GM18498 (cell line): ENCODE data around the gene CTXND1.

Source experiments
- ATAC-seq: cut with Tn5 transposase; IDR thresholded peaks from one replicate; pipeline ENCODE4 v1.9.1; 2021; ENCODE audit warnings: mild to moderate bottlenecking, moderate library complexity; ENCODE audit not compliant: unreplicated experiment

Gene CTXND1

GRCh38 chr15:80210611-80211573 lies 41.1 kb downstream of the CTXND1 start:
- no peak for ATAC-seq

GRCh38 chr15:80208758-80209734 lies 43.0 kb downstream of the CTXND1 start:
- no peak for ATAC-seq

GRCh38 chr15:80207887-80208286 lies 44.1 kb downstream of the CTXND1 start:
- ATAC-seq: no peak

GRCh38 chr15:80204231-80204630 lies 47.8 kb downstream of the CTXND1 start:
- ATAC-seq: no peak

GRCh38 chr15:80203361-80203885 lies 48.6 kb downstream of the CTXND1 start:
- no peak for ATAC-seq

GRCh38 chr15:80202641-80203360 lies 49.2 kb downstream of the CTXND1 start:
- ATAC-seq: no peak

GRCh38 chr15:80202016-80202315 lies 50.0 kb downstream of the CTXND1 start:
- no peak for ATAC-seq

GRCh38 chr15:80201256-80202015 lies 50.6 kb downstream of the CTXND1 start:
- ATAC-seq: no peak

GRCh38 chr15:80199869-80200268 lies 52.1 kb downstream of the CTXND1 start:
- no peak for ATAC-seq

- ATAC-seq: no peak
Observed at GRCh38 chr15:80199366-80199765, 52.6 kb downstream of the CTXND1 start.

- ATAC-seq: no peak
Observed at GRCh38 chr15:80194914-80195313, 57.1 kb downstream of the CTXND1 start.

- no peak for ATAC-seq
Observed at GRCh38 chr15:80194186-80194585, 57.8 kb downstream of the CTXND1 start.

- ATAC-seq: no peak
Observed at GRCh38 chr15:80191897-80192595, 60.0 kb downstream of the CTXND1 start.

GRCh38 chr15:80191198-80191597 lies 60.8 kb downstream of the CTXND1 start:
- no peak for ATAC-seq

GRCh38 chr15:80188251-80188650 lies 63.8 kb downstream of the CTXND1 start:
- ATAC-seq: no peak

GRCh38 chr15:80186597-80186996 lies 65.4 kb downstream of the CTXND1 start:
- no peak for ATAC-seq

GRCh38 chr15:80186066-80186465 lies 65.9 kb downstream of the CTXND1 start:
- ATAC-seq: no peak

GRCh38 chr15:80185152-80185551 lies 66.9 kb downstream of the CTXND1 start:
- no peak for ATAC-seq

GRCh38 chr15:80184554-80184953 lies 67.5 kb downstream of the CTXND1 start:
- ATAC-seq: no peak
